CD4-positive, alpha-beta T cell treated with Interleukin-6 for 4 hours (primary cell): ENCODE data around the gene FGF3.

ENCODE experiments used
- DNase-seq: peaks from one replicate; pipeline ENCODE4 v3.0.0-alpha.2; 2020; ENCODE audit warnings: mixed read lengths

FGF3 gene

DNA sequence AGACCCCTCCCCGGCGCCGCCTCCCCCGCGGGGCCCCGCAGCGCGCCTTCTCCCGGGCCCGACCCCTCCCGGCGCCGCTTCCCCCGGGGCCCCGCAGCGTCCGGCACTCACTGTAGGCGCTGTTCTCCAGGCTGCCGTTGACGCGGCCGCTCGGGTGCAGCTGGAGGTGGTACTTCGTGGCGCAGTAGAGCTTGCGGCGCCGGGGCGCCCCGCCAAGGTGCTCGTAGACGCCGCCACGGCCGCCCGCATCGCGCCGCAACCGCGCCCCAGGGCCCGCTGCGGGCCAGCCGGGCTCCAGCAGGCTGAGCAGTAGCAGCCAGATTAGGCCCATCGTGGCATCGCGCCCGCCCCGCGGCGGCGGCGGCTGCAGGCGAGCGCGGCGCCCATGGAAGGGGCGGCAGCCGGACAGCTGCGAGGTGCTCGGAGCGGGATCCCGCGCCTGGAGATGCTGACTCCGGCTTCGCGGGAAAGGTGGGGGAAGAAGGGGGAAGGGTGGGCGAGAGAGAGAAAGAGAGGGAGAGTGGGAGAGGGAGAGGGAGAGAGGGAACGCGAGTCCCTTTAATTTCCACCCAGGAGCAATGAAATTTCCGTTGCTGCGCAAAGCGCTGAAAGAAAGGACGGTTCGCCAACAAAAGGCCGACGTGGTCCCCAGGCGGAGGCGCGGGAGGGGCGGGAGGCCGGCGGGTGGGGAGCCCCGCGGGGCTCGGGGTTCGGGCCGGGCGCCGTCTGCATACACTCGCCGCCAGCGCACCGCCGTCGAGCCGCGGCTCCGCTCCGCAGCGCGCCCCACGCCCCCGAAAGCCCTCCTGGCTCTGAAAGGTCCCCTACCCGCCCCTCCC lies at the start of gene FGF3:
Gene FGF3 (minus strand): TSS at position 814 of the 839 bp plus-strand sequence. CDS start 483 bp downstream, at position 331.
- no peak for DNase-seq

GRCh38 chr11:69868871-69869270 lies 49.7 kb upstream of the FGF3 start:
- no peak for DNase-seq

GRCh38 chr11:69868006-69868810 lies 49.0 kb upstream of the FGF3 start:
- DNase-seq: no peak

GRCh38 chr11:69867076-69868005 lies 48.1 kb upstream of the FGF3 start:
- no peak for DNase-seq

DNA sequence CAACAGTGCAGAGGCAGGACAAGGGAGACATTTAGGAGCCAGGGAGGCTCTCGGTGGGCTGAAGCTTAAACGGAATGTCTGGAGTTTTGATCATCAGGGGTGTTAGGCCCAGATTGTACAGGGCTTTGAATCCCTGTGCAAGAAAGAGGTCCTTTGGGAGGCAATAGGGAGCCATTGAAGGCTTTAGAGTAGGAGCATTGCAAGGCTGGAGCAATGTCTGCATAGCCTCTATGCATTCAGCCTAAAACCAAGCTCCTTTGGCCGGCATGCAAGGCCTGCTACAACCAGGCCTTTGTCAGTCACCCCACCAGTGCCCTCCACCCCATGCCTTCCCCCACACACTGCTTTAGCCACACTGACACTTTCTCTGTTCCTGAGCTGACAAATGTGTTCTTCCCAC lies 47.4 kb upstream of the FGF3 start:
- DNase-seq: no peak

DNA sequence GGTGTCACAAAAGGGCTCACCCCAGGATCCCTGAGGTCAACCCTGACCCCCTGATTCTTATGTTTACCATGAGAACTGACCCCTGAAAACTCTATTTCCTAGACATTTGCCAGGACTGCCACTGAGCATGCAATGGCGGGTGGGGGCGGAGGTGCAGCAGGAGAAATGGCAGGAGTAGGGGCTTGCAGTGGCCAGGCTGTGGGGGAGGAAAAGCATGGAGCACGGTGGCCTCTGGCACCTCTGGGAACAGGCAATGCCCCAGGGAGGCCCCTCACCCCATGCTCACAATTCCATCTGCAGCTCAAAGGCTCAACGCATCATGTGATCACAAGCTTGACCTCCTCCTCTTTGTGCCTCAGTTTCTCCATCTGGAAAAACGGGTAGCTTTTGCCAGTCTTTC lies 46.5 kb upstream of the FGF3 start:
- DNase-seq: no peak

- DNase-seq: no peak
Observed at GRCh38 chr11:69864686-69865661, 45.8 kb upstream of the FGF3 start.

- DNase-seq: no peak
Observed at GRCh38 chr11:69863544-69864200, 44.5 kb upstream of the FGF3 start.

- DNase-seq: no peak
Observed at GRCh38 chr11:69862797-69863543, 43.8 kb upstream of the FGF3 start.

GRCh38 chr11:69862331-69862771 lies 43.1 kb upstream of the FGF3 start:
- DNase-seq: no peak

DNA sequence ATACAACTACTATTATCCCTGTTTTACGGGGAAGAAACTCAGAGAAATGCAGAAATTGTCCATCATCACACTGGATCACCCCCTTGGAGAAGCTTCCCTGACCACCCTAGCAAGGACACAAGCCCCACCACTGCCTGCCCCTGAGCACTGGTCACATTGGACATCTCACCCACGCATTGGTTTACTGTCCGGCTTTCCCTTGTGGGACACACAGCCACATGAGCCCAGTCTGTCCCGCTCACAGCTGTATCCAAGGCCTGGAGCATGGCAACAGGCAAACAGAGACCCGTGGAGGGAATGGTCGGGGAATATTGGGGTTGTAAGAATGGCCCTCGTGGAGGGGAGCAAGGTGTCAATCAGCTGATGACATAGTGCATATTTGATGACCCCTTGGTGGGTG lies 42.7 kb upstream of the FGF3 start:
- DNase-seq: no peak

DNA sequence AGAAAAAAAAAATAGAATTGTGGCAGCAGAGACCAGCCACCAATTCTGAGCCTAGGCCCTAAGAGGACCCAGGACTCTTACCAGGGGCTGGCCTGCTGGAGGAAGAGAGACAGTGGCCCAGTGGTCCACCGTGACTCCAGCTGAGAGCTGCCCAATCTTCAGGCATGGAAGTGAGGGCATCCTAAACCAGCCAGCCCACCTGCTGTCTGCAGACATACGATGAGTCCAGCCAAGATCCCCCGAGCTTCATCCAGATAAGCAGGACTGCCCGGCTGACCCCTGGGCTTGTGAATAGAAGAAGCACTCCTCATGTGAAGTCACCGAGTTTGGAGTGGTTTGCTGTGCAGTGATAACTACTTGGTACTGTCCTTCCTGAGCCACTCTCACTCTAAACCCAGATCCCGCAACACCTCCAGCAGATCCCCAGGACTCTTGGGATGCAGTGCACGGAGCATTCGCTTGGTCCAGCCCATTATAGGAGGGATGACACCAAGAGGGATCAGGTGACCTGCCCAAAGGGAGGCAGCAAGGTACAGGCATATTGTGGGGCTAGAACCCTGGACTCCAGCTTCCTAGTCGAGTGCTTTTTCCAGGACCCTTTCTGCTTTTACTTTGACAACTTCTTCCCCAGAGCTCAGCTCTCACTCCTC lies 41.7 kb upstream of the FGF3 start:
- no peak for DNase-seq

- DNase-seq: no peak
Observed at GRCh38 chr11:69860244-69860643, 41.0 kb upstream of the FGF3 start.

DNA sequence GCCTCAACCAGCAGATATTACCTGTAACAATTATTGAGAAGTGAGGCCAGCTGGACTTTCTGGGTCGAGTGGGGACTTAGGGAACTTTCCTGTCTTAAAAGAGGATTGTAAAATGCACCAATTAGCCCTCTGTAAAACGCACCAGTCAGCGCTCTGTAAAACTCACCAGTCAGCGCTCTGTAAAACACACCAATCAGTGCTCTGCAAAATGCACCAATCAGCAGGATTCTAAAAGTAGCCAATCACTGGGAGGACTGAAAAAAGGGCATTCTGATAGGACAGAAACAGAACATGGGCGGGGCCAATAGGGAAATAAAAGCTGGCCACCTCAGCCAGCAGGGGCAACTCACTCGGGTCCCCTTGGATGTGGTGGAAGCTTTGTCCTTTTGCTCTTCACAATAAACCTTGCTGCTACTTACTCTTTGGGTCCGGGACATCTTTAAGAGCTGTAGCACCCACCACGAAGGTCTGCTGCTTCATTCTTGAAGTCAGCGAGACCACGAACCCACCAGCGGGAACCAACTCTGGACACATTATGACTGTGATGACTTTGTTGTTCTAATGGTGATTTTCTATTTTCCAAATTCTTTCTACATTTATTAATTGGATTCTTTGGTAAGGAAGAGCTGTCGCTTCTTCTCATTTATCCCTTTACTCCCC lies 40.2 kb upstream of the FGF3 start:
- DNase-seq: no peak

GRCh38 chr11:69855421-69855820 lies 36.2 kb upstream of the FGF3 start:
- no peak for DNase-seq

GRCh38 chr11:69854713-69855112 lies 35.5 kb upstream of the FGF3 start:
- DNase-seq: no peak

GRCh38 chr11:69852056-69852455 lies 32.8 kb upstream of the FGF3 start:
- no peak for DNase-seq

DNA sequence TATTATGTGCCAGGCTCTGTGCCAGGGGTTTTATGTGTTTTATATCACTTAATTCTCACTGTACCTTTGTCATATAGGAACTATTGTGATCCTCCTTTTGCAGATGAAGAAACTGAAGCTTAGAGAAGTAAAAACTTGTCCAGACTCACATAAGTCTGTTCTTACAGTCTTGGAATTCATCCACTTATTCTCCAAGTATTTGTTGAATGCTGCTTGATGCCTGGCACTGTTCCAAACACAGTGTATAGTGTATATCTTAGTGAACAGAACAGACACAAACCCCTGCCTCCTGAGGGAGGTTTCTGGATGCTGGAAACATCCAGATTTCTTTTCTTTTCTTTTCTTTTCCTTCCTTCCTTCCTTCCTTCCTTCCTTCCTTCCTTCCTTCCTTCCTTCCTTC lies 29.0 kb upstream of the FGF3 start:
- no peak for DNase-seq

GRCh38 chr11:69844396-69844795 lies 25.2 kb upstream of the FGF3 start:
- DNase-seq: no peak
